ENCODE data around the gene EIF6. TPM values are rescaled to one million over a fixed set of nuclear protein-coding genes. Genes with fewer than 3 reads are reported as not detected.

Gene EIF6
- polyA plus RNA-seq, result 100 to 1,000 TPM; 186 to 394 (median 284) TPM
- long read RNA-seq, donor 1, transcript EIF6-203 (7 exons, 1,289 nt), result major isoform, 84 of 251 reads
- long read RNA-seq, donor 1, transcript EIF6-201 (6 exons, 1,252 nt), result minor isoform, 57 of 251 reads
- long read RNA-seq, donor 1, partial matches to known transcripts, result 101 of 251 reads
- long read RNA-seq, donor 1, other reads (novel, unspliced or antisense), result 5 of 251 reads
- long read RNA-seq, donor 2, transcript EIF6-201 (6 exons, 1,252 nt), result minor isoform, 11 of 68 reads
- long read RNA-seq, donor 2, transcript EIF6-203 (7 exons, 1,289 nt), result major isoform, 23 of 68 reads
- long read RNA-seq, donor 2, partial matches to known transcripts, result 34 of 68 reads
- long read RNA-seq, donor 2, other reads (novel, unspliced or antisense), result 0 of 68 reads
- long read RNA-seq, donor 3, transcript EIF6-201 (6 exons, 1,252 nt), result minor isoform, 15 of 165 reads
- long read RNA-seq, donor 3, transcript EIF6-203 (7 exons, 1,289 nt), result major isoform, 20 of 165 reads
- long read RNA-seq, donor 3, partial matches to known transcripts, result 126 of 165 reads
- long read RNA-seq, donor 3, other reads (novel, unspliced or antisense), result 0 of 165 reads
- long read RNA-seq, donor 4, partial matches to known transcripts, result 5 of 7 reads
- long read RNA-seq, donor 4, other reads (novel, unspliced or antisense), result 0 of 7 reads
- long read RNA-seq, donor 5, transcript EIF6-203 (7 exons, 1,289 nt), result major isoform, 9 of 42 reads
- long read RNA-seq, donor 5, transcript EIF6-201 (6 exons, 1,252 nt), result minor isoform, 5 of 42 reads
- long read RNA-seq, donor 5, partial matches to known transcripts, result 28 of 42 reads
- long read RNA-seq, donor 5, other reads (novel, unspliced or antisense), result 0 of 42 reads
- long read RNA-seq, donor 6, transcript EIF6-201 (6 exons, 1,252 nt), result minor isoform, 21 of 159 reads
- long read RNA-seq, donor 6, transcript EIF6-203 (7 exons, 1,289 nt), result major isoform, 38 of 159 reads
- long read RNA-seq, donor 6, partial matches to known transcripts, result 98 of 159 reads
- long read RNA-seq, donor 6, other reads (novel, unspliced or antisense), result 0 of 159 reads
- long read RNA-seq, donor 7, transcript EIF6-203 (7 exons, 1,289 nt), result major isoform, 44 of 94 reads
- long read RNA-seq, donor 7, transcript EIF6-201 (6 exons, 1,252 nt), result minor isoform, 11 of 94 reads
- long read RNA-seq, donor 7, partial matches to known transcripts, result 37 of 94 reads
- long read RNA-seq, donor 7, other reads (novel, unspliced or antisense), result 0 of 94 reads
- long read RNA-seq, donor 8, transcript EIF6-203 (7 exons, 1,289 nt), result major isoform, 7 of 9 reads
- long read RNA-seq, donor 8, partial matches to known transcripts, result 0 of 9 reads
- long read RNA-seq, donor 8, other reads (novel, unspliced or antisense), result 0 of 9 reads
- long read RNA-seq, donor 9, transcript EIF6-203 (7 exons, 1,289 nt), result major isoform, 9 of 41 reads
- long read RNA-seq, donor 9, partial matches to known transcripts, result 29 of 41 reads
- long read RNA-seq, donor 9, other reads (novel, unspliced or antisense), result 0 of 41 reads
- long read RNA-seq, donor 10, transcript EIF6-201 (6 exons, 1,252 nt), result minor isoform, 14 of 157 reads
- long read RNA-seq, donor 10, transcript EIF6-203 (7 exons, 1,289 nt), result major isoform, 57 of 157 reads
- long read RNA-seq, donor 10, partial matches to known transcripts, result 86 of 157 reads
- long read RNA-seq, donor 10, other reads (novel, unspliced or antisense), result 0 of 157 reads

DNA sequence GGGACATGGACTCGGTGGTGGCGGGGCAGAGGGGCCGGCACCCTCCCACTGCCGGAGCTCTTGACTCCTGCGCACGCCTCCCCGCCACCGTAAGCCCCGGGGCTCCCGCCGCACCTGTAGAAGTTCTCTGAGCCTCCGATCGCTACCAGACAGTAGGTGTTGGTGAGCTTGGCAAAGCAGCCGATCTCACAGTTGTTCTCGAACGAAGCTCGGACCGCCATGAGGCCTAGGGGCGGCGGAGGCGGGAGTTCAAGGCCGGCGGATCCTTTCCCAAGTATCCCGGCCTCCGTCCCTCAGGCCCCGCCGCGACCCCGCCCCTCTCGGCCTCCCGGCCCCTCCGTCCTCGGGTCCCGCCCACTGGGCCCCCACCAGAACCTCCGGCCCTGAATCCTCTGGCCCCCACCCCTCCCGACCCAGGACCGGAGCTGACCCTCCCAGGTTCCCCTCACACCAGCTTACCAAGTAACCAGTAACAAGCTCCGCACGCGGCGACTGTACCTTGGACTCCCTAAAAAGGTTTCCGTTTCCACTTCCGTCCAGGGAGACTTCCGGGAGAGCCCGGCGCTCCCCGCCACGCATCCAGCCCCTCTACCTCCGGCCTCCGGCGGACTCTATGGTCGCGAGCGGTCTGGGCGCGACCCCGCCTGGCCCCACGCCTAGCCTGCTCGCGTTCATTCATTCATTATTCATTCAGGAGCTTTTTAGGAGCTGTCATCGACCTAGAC, at the start of gene EIF6:
TSS of gene EIF6 (minus strand) at position 506 of the 725 bp plus-strand sequence. CDS start at position 221, 285 bp downstream.
- Histone ChIP-seq H3K4me1 (ENCODE audit: control insufficient read depth in 3 of 3, insufficient read depth in 2 of 3, low read depth in 1 of 3, low read length in 2 of 3) (peaks cover 5 to 35% (median 13%) of the 10 kb centered on the region in 3 donors), H3K36me3 (ENCODE audit: control insufficient read depth in 3 of 3, insufficient read depth in 2 of 3, low read depth in 1 of 3, low read length in 3 of 3) (peaks cover 7 to 37% (median 11%) of the 10 kb centered on the region in 3 donors), H3K27ac (ENCODE audit: low read depth in 1 of 3, low read length in 2 of 3) (peak within 1 kb of the TSS; percentile 80 to 87 (median 86)), H3K27me3 (ENCODE audit: control insufficient read depth in 3 of 3, insufficient read depth in 3 of 3, low read length in 3 of 3) (no peaks in the 10 kb centered on the region), H3K4me3 (ENCODE audit: low read depth in 1 of 3, low read length in 3 of 3) (peak within 1 kb of the TSS; percentile 90 to 99 (median 97)), H3K9me3 (ENCODE audit: control insufficient read depth in 2 of 2, insufficient read depth in 1 of 2, low read depth in 1 of 2, low read length in 1 of 2) (no peaks in the 10 kb centered on the region)
- peak; percentile 93 to 97 for DNase-seq
- no peak for FAIRE-seq
- 0 to 1% (median 0%) methylated on average over 57 to 61 of the region's 61 CpGs for WGBS, 3 donors

DNA sequence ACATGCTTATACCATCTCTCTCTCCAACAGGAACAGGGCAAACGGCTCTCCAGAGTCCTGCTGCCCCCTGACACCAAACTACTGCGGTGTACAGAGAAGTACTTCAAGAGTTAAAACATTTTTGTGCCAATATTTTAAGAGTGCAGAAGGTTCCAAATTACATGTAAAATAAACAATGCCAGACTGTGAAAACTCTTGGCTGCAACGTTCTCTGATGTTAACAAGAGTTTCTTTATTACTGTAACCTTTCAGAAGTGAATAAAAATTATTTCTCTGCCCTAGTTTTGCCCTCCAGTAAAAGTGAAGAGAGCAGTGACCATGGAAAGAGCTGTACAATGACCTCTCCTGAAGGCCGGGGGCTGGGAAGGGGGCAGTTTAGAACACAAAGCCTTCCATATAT, 49.0 kb upstream of the EIF6 start:
- Histone ChIP-seq H3K36me3 (ENCODE audit: control insufficient read depth in 3 of 3, insufficient read depth in 2 of 3, low read depth in 1 of 3, low read length in 3 of 3) (peaks cover 0 to 4% (median 2%) of the 10 kb centered on the region in 3 donors), H3K9me3 (ENCODE audit: control insufficient read depth in 2 of 2, insufficient read depth in 1 of 2, low read depth in 1 of 2, low read length in 1 of 2) (no peaks in the 10 kb centered on the region), H3K27ac (ENCODE audit: low read depth in 1 of 3, low read length in 2 of 3) (no peak overlapping the region), H3K27me3 (ENCODE audit: control insufficient read depth in 3 of 3, insufficient read depth in 3 of 3, low read length in 3 of 3) (no peaks in the 10 kb centered on the region), H3K4me1 (ENCODE audit: control insufficient read depth in 3 of 3, insufficient read depth in 2 of 3, low read depth in 1 of 3, low read length in 2 of 3) (peaks cover 0 to 11% (median under 1%) of the 10 kb centered on the region in 3 donors), H3K4me3 (ENCODE audit: low read depth in 1 of 3, low read length in 3 of 3) (no peak overlapping the region)
- 58 to 71% (median 68%) methylated on average over 4 of the region's 4 CpGs for WGBS, 3 donors
- no peak for DNase-seq
- FAIRE-seq, result no peak

DNA sequence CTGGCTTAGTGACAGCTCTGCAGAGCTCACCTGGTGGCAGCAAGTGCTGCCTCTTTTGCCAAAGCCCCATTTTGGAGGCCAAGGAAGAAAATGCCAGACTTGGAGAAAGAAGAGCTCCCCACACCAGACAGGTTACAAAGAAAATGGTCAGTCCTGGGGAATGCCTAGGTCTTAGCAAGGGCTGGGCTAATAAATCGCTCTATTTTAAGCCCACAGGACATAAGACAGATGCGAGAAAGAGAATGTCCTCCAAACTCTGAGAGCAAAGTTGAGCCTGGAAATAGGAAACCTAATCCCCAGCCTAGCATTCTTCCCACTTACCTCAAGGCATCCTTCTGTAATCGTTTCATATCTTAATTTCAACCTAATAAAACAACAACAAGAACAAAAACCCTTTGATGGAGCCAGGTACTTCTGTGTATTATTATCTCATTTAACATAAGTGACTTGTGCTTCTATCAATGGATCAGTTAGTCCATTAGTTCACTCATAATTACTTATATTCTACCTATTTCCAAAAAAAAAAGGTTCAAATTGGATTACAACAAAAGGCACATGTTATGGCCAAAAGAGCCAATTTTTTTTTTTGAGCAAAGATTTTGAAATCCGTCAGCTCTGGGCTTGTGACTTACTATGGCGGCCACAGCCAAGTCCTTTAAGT, 48.1 kb upstream of the EIF6 start:
- DNase-seq (no peak), FAIRE-seq (no peak)
- H3K4me3 ChIP-seq (ENCODE audit: low read depth in 1 of 3, low read length in 3 of 3), result no peak overlapping the region
- H3K27me3 ChIP-seq (ENCODE audit: control insufficient read depth in 3 of 3, insufficient read depth in 3 of 3, low read length in 3 of 3), result no peaks in the 10 kb centered on the region
- H3K36me3 ChIP-seq (ENCODE audit: control insufficient read depth in 3 of 3, insufficient read depth in 2 of 3, low read depth in 1 of 3, low read length in 3 of 3), result peaks cover 0 to 4% (median 2%) of the 10 kb centered on the region in 3 donors
- WGBS, 3 donors, result 86 to 93% (median 88%) methylated on average over 5 of the region's 5 CpGs
- H3K27ac ChIP-seq (ENCODE audit: low read depth in 1 of 3, low read length in 2 of 3), result no peak overlapping the region
- peaks cover 0 to 21% (median 4%) of the 10 kb centered on the region in 3 donors for H3K4me1 ChIP-seq (ENCODE audit: control insufficient read depth in 3 of 3, insufficient read depth in 2 of 3, low read depth in 1 of 3, low read length in 2 of 3)
- H3K9me3 ChIP-seq (ENCODE audit: control insufficient read depth in 2 of 2, insufficient read depth in 1 of 2, low read depth in 1 of 2, low read length in 1 of 2), result no peaks in the 10 kb centered on the region

DNA sequence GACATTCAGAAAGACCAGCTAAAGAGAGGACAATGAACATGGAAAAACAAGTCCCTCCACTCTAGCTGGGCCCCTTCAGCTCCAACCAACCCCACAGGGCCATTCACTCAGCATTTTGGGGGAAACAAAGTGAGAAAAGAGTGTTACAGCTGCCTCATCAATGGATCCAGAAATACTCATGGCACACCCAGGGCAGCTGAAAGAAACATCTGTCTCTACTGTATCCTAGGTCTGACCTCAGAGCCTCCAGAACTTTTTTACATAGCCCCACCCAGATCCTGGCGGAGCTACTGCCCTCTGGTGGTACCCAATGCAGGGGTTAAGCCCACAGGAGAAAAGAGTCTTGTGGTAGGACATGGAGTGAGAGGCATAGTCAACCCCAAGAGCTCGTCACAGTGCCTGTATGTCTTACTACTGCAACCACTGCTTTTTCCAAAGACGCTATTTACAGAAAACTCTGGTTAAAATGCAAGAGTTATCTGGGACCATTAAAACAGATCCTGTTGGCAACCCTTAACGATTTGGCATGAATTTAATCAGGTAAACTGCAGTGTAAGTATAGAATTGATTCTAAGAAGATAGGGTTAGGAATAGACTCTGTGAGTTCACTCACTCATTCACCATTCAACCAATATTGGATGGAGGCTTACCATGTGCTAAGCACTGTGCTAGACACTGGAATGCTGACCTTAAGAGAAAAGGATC, 45.0 kb upstream of the EIF6 start:
- H3K36me3 ChIP-seq (ENCODE audit: control insufficient read depth in 3 of 3, insufficient read depth in 2 of 3, low read depth in 1 of 3, low read length in 3 of 3), result peaks cover 0 to 4% (median 0%) of the 10 kb centered on the region in 3 donors
- H3K27ac ChIP-seq (ENCODE audit: low read depth in 1 of 3, low read length in 2 of 3), result peak overlapping the region in 1 of 3 donors; percentile 88
- H3K9me3 ChIP-seq (ENCODE audit: control insufficient read depth in 2 of 2, insufficient read depth in 1 of 2, low read depth in 1 of 2, low read length in 1 of 2), result no peaks in the 10 kb centered on the region
- DNase-seq (peak; percentile 75 to 76), FAIRE-seq (no peak)
- peaks cover 4 to 46% (median 6%) of the 10 kb centered on the region in 3 donors for H3K4me1 ChIP-seq (ENCODE audit: control insufficient read depth in 3 of 3, insufficient read depth in 2 of 3, low read depth in 1 of 3, low read length in 2 of 3)
- no peak overlapping the region for H3K4me3 ChIP-seq (ENCODE audit: low read depth in 1 of 3, low read length in 3 of 3)
- 60 to 77% (median 68%) methylated on average over 4 of the region's 4 CpGs for WGBS, 3 donors
- H3K27me3 ChIP-seq (ENCODE audit: control insufficient read depth in 3 of 3, insufficient read depth in 3 of 3, low read length in 3 of 3), result no peaks in the 10 kb centered on the region

DNA sequence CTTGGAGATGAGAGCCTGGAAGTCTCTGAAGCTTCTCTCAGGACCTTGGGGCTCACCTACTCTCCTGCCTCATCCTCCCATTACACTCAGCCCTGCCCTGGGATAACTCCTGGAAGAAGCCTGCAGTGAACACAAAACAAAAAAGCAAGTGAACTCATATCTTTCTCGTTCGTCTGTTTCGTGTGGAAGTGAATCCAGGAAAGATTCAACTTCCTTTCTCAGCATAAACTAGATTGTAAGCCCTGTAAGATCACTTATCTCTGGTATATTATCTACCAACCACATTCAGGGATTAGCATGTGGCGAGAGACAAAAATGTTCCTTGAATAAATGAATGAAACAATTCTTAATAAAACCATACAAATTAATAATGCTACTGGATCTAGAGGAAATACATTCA, 44.1 kb upstream of the EIF6 start:
- Histone ChIP-seq H3K36me3 (ENCODE audit: control insufficient read depth in 3 of 3, insufficient read depth in 2 of 3, low read depth in 1 of 3, low read length in 3 of 3) (peaks cover 0 to 4% (median 0%) of the 10 kb centered on the region in 3 donors), H3K4me1 (ENCODE audit: control insufficient read depth in 3 of 3, insufficient read depth in 2 of 3, low read depth in 1 of 3, low read length in 2 of 3) (peaks cover 4 to 46% (median 6%) of the 10 kb centered on the region in 3 donors), H3K27me3 (ENCODE audit: control insufficient read depth in 3 of 3, insufficient read depth in 3 of 3, low read length in 3 of 3) (no peaks in the 10 kb centered on the region), H3K4me3 (ENCODE audit: low read depth in 1 of 3, low read length in 3 of 3) (no peak overlapping the region), H3K27ac (ENCODE audit: low read depth in 1 of 3, low read length in 2 of 3) (peak overlapping the region in 2 of 3 donors; percentile 13 to 88), H3K9me3 (ENCODE audit: control insufficient read depth in 2 of 2, insufficient read depth in 1 of 2, low read depth in 1 of 2, low read length in 1 of 2) (no peaks in the 10 kb centered on the region)
- 71 to 77% (median 71%) methylated on average over 4 of the region's 4 CpGs for WGBS, 3 donors
- no peak for DNase-seq
- FAIRE-seq, result no peak

DNA sequence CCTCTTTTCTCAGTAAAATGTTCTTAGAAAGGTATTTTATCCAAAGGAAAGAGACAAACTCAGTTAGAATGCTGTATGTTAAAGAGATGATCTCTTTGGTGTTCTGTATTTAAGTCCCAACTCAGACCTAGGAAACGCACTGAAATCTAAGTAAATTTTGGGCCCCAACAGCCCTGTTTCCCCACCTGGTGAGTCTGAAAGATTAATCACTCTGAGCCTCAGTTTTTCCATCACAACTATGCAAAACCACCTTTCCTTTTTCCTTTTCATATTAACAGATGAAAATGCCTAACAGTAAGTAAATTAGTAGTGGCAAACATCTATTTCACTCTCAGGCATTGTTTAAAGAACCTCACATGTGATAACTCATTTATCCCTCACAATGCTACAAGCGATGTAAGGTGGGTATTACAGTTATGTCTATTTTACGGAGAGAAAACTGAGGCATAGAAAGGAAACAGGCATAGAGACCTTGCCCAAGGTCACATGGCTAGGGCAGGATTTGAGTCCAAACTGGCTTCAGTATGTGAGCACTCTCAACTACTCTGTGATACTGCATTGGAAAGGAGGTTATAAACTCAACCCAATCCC, 43.6 kb upstream of the EIF6 start:
- peaks cover 0 to 4% (median 0%) of the 10 kb centered on the region in 3 donors for H3K36me3 ChIP-seq (ENCODE audit: control insufficient read depth in 3 of 3, insufficient read depth in 2 of 3, low read depth in 1 of 3, low read length in 3 of 3)
- no peaks in the 10 kb centered on the region for H3K9me3 ChIP-seq (ENCODE audit: control insufficient read depth in 2 of 2, insufficient read depth in 1 of 2, low read depth in 1 of 2, low read length in 1 of 2)
- no peak for DNase-seq
- FAIRE-seq, result no peak
- no peaks in the 10 kb centered on the region for H3K27me3 ChIP-seq (ENCODE audit: control insufficient read depth in 3 of 3, insufficient read depth in 3 of 3, low read length in 3 of 3)
- 89 to 98% (median 90%) methylated on average over 3 of the region's 3 CpGs for WGBS, 3 donors
- H3K4me1 ChIP-seq (ENCODE audit: control insufficient read depth in 3 of 3, insufficient read depth in 2 of 3, low read depth in 1 of 3, low read length in 2 of 3), result peaks cover 4 to 46% (median 6%) of the 10 kb centered on the region in 3 donors
- H3K27ac ChIP-seq (ENCODE audit: low read depth in 1 of 3, low read length in 2 of 3), result peak overlapping the region in 2 of 3 donors; percentile 88
- no peak overlapping the region for H3K4me3 ChIP-seq (ENCODE audit: low read depth in 1 of 3, low read length in 3 of 3)

All from small intestine (tissue), 16 donors.